SH-SY5Y (cell line): Measurements from ENCODE around the gene CADPS2.

ENCODE experiments used
- GATA2 ChIP-seq: IDR thresholded peaks from 2 replicates; pipeline ENCODE4 v1.6.1; 2011; ENCODE audit warnings: mild to moderate bottlenecking, low read depth, low read length
- GATA3 ChIP-seq: IDR thresholded peaks from 2 replicates; pipeline ENCODE4 v1.6.1; 2011; ENCODE audit warnings: low read depth, mild to moderate bottlenecking, low read length, moderate library complexity

The CADPS2 gene

DNA sequence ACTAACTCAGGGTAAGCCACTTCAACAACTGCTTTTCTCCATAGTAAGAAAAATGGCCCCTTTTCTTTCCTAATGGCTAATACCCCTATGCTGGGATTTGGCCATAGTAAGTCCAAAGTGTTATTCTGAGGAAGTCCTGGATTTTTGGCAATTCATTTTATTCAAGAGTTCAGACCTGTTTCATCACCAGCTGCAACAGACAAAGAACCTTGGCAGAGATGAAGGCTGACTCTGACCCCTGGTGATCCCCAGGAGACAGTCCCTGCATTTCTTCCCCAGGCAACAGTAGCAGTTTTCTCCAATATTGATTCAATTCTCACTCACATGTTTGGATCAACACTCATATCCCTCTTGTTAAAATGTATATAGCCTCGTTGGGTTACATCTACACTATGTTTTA, 332.5 kb downstream of the CADPS2 start:
- no peak for TF ChIP-seq GATA2
- no peak for TF ChIP-seq GATA3

- TF ChIP-seq GATA2 = no peak
- TF ChIP-seq GATA3 = no peak
Observed at GRCh38 chr7:122552769-122553168, 333.5 kb downstream of the CADPS2 start.

DNA sequence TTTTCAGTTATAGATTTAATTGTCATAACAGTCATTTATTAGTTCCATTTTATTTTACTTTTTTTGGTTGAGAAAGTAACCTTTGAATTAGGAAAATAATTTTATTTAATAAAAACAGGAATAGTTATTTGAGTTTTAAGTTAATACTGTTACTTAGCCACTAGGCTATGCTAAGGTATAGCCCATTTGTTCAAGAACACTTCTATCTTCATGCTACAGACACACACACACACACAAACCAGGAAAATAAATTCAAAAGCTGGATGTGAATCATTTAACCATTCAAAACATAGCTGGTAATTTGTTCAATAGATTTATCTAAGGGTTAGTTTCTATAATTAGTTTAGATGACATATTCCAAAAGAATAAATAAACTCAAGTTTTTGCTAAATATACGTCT, 335.7 kb downstream of the CADPS2 start:
- no peak for TF ChIP-seq GATA3
- TF ChIP-seq GATA2 = no peak

GRCh38 chr7:122549578-122549977, 336.7 kb downstream of the CADPS2 start:
- TF ChIP-seq GATA2 = no peak
- no peak for TF ChIP-seq GATA3

GRCh38 chr7:122546496-122546895, 339.8 kb downstream of the CADPS2 start:
- TF ChIP-seq GATA2 = no peak
- TF ChIP-seq GATA3 = no peak

GRCh38 chr7:122544463-122544862, 341.8 kb downstream of the CADPS2 start:
- TF ChIP-seq GATA3 (no peak), GATA2 (no peak)

DNA sequence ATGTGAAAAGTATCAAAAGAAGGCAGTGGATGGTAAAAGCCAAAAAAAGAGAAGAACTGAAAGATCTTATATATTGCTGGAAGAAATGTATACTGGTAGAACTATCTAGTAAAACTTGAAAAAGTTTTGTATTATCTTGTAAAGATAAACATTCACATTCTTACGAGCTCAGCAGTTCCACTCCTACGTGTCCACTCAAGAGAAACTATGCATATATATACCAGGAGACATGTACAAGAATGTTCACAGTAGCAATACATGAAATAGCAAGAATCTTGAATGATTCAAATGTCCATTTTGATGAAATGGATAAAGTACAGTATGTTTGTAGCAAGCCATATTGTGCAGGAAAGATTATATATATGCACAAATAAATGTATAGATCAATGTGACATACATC, 342.4 kb downstream of the CADPS2 start:
- TF ChIP-seq GATA2 = no peak
- TF ChIP-seq GATA3 = no peak

GRCh38 chr7:122543166-122543565, 343.1 kb downstream of the CADPS2 start:
- TF ChIP-seq GATA2 (no peak), GATA3 (no peak)

GRCh38 chr7:122535086-122535485, 351.2 kb downstream of the CADPS2 start:
- TF ChIP-seq GATA3 (no peak), GATA2 (no peak)

DNA sequence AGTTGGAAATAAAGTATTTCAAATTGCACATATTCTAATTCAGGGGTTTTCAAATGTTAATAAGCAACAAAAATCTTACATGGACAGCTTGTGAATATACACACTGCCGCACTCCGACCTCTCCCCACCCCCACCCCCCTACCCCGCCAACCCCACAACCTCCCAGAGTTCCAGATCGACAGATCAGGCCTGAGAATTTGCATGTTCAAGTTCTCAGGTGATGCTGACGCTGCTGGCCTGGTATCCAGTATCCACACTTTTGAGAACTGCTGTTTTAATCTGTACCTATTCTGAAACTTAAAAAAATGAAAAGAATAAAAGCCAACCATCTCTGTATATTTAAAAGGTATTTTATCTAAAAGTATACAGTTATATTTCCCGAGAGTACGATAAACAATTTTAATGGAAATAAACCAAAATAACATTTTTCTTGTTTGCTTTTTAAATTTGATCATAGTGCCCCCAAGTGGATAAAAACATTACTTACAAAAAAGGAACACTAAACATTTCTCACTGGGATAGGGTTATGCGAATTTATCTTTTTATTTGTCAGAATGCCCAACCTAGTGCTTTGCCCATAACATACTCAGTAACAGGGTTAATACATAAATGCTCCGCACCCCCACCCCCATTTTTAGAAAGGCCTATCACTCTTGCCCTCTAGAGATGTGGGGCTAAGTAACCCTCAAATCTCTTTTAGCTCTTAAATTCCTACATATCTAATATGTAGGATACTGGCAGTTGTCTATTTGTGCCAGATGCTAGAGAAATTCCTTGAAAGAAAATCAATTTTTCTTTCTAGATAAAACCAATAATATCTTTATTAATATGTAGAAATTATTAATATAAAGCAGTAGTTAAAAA, 353.6 kb downstream of the CADPS2 start:
- TF ChIP-seq GATA3 (no peak), GATA2 (no peak)

DNA sequence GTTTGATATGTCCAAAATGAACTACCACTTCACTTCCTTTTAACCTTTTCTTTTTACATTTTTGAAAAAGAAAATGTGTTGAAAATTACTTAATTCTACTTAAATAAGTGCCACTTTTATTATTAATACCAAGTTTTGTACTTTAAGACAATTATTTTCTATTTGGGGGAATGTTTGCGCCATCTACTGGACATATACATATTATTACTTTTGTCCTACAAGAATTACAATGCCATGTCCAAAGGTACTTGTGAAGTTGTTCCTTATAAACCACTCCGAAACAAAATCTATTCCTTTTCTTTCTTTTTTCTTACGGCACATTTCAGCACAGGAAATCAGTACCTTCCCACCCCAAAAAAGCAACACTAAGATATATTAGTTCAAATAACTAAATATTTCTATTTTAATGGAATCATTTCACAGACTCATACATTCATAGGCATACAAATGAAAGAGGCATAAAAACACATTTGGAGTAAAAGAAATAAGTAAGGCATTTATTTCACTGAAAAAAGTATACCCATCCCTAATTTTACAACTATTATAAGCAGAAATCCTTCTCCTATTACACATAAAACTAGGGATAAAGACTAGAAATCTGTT, 357.3 kb downstream of the CADPS2 start:
- TF ChIP-seq GATA3 (no peak), GATA2 (no peak)

- TF ChIP-seq GATA2 (no peak), GATA3 (no peak)
Observed at GRCh38 chr7:122525355-122525754, 360.9 kb downstream of the CADPS2 start.

GRCh38 chr7:122521767-122522166, 364.5 kb downstream of the CADPS2 start:
- no peak for TF ChIP-seq GATA2
- no peak for TF ChIP-seq GATA3

DNA sequence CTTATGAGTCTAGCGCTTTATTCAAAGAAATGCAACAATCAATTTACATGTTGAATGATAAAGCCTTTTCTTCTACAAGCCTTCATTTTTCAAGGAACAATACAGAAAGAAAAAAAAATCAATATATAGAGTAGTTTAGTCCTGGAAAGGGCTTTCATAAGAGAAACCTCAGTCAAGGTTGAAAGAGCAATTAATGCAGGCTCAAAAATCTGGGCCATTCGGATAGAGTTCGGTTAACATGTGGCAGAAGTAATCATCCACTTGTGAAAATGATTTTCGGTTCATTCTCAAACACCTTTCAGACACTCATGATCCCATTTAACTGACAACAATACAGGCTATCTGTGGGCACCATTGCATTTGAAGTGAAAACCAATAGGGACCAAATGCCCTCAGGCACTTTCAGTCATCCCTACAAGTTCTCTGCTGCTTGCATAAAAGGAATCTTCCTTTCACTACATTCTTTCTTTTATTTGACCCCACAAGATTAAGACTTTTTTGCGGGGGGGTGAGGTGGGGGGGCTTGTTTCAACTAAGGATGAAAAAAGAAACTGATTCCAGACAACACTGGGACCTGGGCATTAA, 365.2 kb downstream of the CADPS2 start:
- TF ChIP-seq GATA2 = no peak

GRCh38 chr7:122518488-122518887, 367.8 kb downstream of the CADPS2 start:
- TF ChIP-seq GATA2 = no peak

DNA sequence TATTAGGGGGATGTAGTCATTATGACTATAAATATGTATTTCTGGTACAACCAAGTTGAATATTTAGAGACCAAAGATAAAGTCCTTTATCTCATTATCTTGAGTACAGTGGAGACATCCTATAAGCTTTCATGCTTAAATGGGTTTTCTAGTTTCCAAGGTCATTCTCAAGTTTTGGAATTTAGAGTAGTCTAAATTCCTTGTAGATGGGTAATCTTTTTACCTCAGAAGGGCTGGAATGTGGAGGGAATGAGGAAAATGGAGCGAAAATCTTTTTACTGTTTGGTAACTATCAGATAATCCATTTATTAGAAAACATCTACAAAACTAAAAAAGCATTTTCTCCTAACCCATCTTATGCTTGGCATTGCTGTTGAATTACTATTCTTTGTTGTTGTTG, 368.7 kb downstream of the CADPS2 start:
- no peak for TF ChIP-seq GATA2
- no peak for TF ChIP-seq GATA3
